Measurements from ENCODE around the gene CTIF.

- TF ChIP-seq CTCF (IDR thresholded peaks at IDR 0.05; ENCODE audit: poor library complexity) (no peak), EZH2phosphoT487 (IDR thresholded peaks at IDR 0.05; ENCODE audit: low read depth, severe bottlenecking, unreplicated experiment) (no peak), EZH2 (IDR thresholded peaks at IDR 0.05; ENCODE audit: borderline replicate concordance) (no peak)
These were observed 370.9 kb downstream of the CTIF start for GRCh38 chr18:48909721-48910120.

Data from hepatocyte (in vitro differentiated cells).